GM21576 (cell line): Measurements from ENCODE around the gene BGLAP.
A peak's percentile ranks its signal among the peaks of the same experiment; 100 is the strongest.
"Not testable (repeated sequence)": the region's sequence is repeated elsewhere in the genome, so short reads cannot be mapped to it uniquely, and the experiment has no call there.

ENCODE experiments used
- ATAC-seq: cut with Tn5 transposase; IDR thresholded peaks from one replicate; pipeline ENCODE4 v1.9.1; 2021; ENCODE audit warnings: mild to moderate bottlenecking, moderate library complexity; ENCODE audit not compliant: unreplicated experiment

The BGLAP gene

GRCh38 chr1:156241926-156242325 is at the start of gene BGLAP:
BGLAP (plus strand) TSS chr1:156242184; CDS start chr1:156242232, 48 bp downstream.
- ATAC-seq = no peak

GRCh38 chr1:156193208-156193487 is 48.8 kb upstream of the BGLAP start:
- ATAC-seq = no peak

- peak; percentile 94 for ATAC-seq
These were observed 48.3 kb upstream of the BGLAP start, which contains the start of gene SLC25A44 for GRCh38 chr1:156193488-156194299. SLC25A44 (plus strand) TSS chr1:156194104; CDS start chr1:156199848, 5,744 bp downstream.

DNA sequence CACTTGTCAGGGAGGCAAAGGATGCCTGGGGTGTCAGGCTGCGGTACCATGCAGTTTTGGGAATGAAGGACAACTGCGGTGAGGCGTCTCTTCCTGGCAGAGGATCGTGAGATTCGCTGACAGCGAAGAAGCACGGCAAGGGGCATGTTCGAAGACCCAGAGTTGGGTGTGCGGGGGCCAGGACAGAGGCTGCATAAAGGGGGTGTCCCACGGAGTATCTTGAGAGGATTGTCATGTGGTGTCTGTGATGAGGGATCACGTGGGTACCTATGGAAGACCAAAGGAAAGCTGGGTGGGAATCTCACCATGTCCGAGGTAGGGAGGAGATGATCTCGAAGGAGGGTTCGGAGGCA is 47.7 kb upstream of the BGLAP start:
- no peak for ATAC-seq

GRCh38 chr1:156195853-156196252 is 46.1 kb upstream of the BGLAP start:
- no peak for ATAC-seq

DNA sequence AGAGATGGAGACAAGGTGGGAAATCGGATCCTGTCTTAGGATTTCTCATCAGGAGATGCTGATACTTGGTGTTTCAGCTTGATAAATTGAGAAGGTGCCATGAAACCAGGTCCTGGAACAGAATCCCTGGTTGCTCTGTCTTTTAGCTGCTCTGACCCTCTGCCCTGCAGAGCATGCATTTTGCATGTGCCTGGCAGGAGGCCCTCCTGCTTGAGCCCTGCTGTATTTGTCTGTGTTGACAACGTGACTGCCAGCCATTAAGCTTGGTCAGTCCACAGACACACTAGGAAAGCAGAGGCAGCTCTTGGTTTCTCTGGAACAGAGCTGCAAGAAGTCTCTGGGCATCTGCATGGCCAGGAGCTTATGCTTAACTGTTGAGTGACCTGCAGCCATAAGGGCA is 45.5 kb upstream of the BGLAP start:
- ATAC-seq = no peak

DNA sequence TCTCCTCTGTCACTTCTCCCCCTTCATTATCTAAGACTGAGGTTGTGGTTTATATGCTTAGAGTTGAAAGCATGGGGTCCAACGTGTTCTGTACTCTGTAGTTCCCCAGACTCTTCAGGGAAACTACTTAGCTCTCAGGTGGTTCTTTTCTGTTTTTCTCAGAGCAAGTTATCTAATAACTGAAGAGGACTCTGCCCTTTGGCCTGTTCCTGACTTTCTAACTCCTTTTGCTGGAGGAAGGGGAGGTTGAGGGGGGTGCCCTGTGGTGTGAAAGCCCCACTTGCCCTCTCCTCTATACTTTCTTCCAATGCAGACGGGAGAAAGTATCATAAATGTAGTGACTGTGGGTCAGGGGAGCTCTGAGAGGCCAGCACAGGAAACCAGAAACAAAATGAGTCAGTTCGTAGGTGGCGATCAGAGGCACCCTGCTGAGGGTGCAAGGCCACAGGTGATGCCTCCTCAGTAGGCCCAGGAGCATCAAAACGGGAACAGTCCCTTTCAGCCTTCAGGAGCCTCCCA is 43.1 kb upstream of the BGLAP start:
- no peak for ATAC-seq

GRCh38 chr1:156200044-156200443 is 41.9 kb upstream of the BGLAP start:
- no peak for ATAC-seq

DNA sequence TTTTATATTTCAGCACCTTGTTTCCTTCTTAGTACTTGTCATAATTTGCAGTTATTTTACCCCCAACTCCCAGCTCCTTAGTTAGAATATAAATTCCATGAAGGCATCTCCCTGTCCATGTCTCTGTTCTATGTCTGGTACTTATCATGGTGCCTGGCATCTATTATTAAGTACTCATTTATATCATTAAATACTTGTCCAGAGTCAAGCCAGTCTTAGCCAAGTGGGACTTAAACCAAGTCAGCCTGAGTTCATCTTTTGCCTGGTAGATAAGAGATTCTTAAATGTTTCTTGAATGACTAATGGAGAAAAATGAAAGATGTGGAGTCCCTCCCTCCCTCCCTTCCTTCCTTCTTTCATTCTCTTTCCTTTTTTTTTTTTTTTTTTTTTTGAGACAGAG is 38.7 kb upstream of the BGLAP start:
- no peak for ATAC-seq

GRCh38 chr1:156204686-156205085 is 37.3 kb upstream of the BGLAP start:
- no peak for ATAC-seq

- ATAC-seq = no peak
These were observed 30.7 kb upstream of the BGLAP start for GRCh38 chr1:156211243-156211642.

DNA sequence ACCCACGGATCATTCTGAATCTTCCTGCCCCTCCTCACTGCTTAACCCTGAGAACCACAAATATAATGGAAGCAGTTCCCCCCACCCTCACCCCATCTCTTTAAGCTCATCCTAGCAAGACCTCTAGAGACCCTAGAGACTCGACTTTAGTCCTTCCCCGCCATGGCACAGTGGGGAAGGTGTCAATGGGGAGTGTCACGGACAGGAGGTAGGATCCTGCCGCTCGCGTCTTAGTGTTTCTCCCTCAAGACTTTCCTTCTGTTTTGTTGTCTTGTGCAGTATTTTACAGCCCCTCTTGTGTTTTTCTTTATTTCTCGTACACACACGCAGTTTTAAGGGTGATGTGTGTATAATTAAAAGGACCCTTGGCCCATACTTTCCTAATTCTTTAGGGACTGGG is 29.9 kb upstream of the BGLAP start:
- ATAC-seq = no peak

DNA sequence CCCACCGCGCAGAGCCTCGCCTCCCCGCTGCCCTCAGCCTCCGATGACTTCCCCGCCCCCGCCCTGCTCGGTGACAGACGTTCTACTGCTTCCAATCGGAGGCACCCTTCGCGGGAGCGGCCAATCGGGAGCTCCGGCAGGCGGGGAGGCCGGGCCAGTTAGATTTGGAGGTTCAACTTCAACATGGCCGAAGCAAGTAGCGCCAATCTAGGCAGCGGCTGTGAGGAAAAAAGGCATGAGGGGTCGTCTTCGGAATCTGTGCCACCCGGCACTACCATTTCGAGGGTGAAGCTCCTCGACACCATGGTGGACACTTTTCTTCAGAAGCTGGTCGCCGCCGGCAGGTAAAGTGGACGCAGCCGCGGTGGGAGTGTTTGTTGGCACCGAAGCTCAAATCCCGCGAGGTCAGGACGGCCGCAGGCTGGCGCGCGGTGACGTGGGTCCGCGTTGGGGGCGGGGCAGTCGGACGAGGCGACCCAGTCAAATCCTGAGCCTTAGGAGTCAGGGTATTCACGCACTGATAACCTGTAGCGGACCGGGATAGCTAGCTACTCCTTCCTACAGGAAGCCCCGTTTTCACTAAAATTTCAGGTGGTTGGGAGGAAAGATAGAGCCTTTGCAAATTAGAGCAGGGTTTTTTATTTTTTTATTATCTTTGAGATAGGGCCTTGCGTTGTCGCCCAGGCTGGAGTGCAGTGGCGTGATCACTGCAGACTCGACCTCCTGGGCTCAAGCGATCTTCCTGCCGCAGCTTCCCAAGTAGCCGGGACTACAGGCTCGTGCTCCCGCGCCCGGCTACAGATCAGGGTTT is 28.9 kb upstream of the BGLAP start, which contains the start of gene PMF1:
Gene PMF1, plus strand, starts transcription at position 175 of the 811 bp plus-strand sequence. Its CDS starts 9 bp downstream, at position 184.
- peak; percentile 88 for ATAC-seq

DNA sequence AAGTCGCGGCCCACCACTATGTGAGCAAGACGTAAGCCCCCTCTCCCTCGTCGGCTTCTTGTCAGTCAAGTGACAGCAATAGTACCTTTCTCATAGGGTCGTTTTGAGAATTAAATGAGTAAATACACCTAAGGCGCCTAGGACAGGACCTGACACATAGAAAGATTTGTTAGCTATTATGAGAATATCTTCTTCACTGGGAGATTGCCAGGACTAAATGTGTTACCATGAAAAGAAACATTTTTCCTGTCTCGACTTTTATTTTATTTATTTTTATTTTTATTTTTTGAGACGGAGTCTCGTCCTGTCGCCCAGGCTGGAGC is 28.4 kb upstream of the BGLAP start:
- ATAC-seq = no peak

DNA sequence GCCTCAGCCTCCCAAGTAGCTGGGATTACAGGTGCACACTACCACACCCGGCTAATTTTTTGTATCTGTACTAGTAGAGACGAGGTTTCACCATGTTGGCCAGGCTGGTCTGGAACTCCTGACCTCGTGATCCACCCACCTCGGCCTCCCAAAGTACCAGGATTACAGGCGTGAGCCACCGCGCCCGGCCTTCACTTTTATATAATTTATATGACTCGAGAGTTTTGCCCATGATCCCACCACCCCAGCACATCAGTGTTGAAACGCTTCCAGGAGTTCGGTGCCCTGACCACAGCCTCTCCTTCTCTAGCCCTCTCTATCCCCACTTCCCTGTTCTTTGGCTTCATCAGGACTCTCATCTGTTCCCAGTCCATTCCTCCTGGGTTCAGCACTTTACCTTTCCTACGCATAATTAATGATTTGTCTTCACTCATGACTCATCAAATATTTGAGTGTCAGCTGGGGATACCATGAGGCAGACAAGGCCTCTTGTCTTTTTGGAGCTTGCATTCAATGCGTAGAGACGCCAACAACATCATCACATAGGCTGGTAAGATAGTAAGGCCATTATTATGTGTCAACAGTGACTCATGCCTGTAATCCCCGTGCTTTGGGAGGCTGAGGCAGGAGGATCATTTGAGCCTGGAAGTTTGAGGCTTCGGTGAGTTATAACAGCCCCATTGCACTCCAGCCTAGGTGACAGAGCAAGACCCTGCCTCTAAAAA is 27.8 kb upstream of the BGLAP start:
- ATAC-seq = no peak

GRCh38 chr1:156216361-156217086 is 25.5 kb upstream of the BGLAP start:
- ATAC-seq = not testable (repeated sequence)

- ATAC-seq = no peak
These were observed 24.1 kb upstream of the BGLAP start for GRCh38 chr1:156217871-156218270.

GRCh38 chr1:156220226-156220625 is 21.8 kb upstream of the BGLAP start:
- ATAC-seq = no peak

GRCh38 chr1:156221986-156222692 is 19.8 kb upstream of the BGLAP start:
- no peak for ATAC-seq

GRCh38 chr1:156225677-156226014 is 16.3 kb upstream of the BGLAP start:
- no peak for ATAC-seq
